Mesothelial cell of epicardium (in vitro differentiated cells): ENCODE results near the gene CACNA1C. TPM values are rescaled to one million over a fixed set of nuclear protein-coding genes. Genes with fewer than 3 reads are reported as not detected.

ENCODE experiments used
- DNase-seq, 2 experiments: peaks; one replicate each; pipeline ENCODE4 v3.0.0; 2021; ENCODE audit warnings: low spot score in 2 of 2; ENCODE audit not compliant: unreplicated experiment in 2 of 2
- H3K27ac Mint-ChIP-seq: 2 replicates; pipeline ENCODE4 v1.8.0; 2021; ENCODE audit warnings: mixed read lengths
- H3K27me3 Mint-ChIP-seq: 2 replicates; pipeline ENCODE4 v1.8.0; 2021; ENCODE audit warnings: low read depth, mixed read lengths
- H3K36me3 Mint-ChIP-seq: 2 replicates; pipeline ENCODE4 v1.8.0; 2021; ENCODE audit warnings: mixed read lengths
- H3K4me1 Mint-ChIP-seq: 2 replicates; pipeline ENCODE4 v1.8.0; 2021; ENCODE audit warnings: mixed read lengths
- H3K4me3 Mint-ChIP-seq: 2 replicates; pipeline ENCODE4 v1.8.0; 2021; ENCODE audit warnings: mild to moderate bottlenecking, moderate library complexity, mixed read lengths
- H3K9me3 Mint-ChIP-seq: 2 replicates; pipeline ENCODE4 v1.8.0; 2021; ENCODE audit warnings: mixed read lengths
- total RNA-seq: library from RNA; stranded (reverse); gene quantifications from 3 replicates; pipeline ENCODE4 v1.2.1, GENCODE V29; 2021
- TF ChIP-seq, protein P1 (sequence below): fragments of 200-600 bp; sonication (generic); IDR thresholded peaks from one replicate; pipeline ENCODE4 v1.5.0; 2021; ENCODE audit warnings: antibody characterized with exemption; ENCODE audit not compliant: unreplicated experiment

Gene CACNA1C
- total RNA-seq, 1 donor from 2014 or later: 33.6 TPM

- H3K4me3 Mint-ChIP-seq: no peak overlapping the region
- no peak overlapping the region for H3K27ac Mint-ChIP-seq
- no peak for DNase-seq
- no peaks in the 10 kb centered on the region for H3K9me3 Mint-ChIP-seq
- H3K36me3 Mint-ChIP-seq: no peaks in the 10 kb centered on the region
- TF ChIP-seq, protein P1, sequence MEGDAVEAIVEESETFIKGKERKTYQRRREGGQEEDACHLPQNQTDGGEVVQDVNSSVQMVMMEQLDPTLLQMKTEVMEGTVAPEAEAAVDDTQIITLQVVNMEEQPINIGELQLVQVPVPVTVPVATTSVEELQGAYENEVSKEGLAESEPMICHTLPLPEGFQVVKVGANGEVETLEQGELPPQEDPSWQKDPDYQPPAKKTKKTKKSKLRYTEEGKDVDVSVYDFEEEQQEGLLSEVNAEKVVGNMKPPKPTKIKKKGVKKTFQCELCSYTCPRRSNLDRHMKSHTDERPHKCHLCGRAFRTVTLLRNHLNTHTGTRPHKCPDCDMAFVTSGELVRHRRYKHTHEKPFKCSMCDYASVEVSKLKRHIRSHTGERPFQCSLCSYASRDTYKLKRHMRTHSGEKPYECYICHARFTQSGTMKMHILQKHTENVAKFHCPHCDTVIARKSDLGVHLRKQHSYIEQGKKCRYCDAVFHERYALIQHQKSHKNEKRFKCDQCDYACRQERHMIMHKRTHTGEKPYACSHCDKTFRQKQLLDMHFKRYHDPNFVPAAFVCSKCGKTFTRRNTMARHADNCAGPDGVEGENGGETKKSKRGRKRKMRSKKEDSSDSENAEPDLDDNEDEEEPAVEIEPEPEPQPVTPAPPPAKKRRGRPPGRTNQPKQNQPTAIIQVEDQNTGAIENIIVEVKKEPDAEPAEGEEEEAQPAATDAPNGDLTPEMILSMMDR: no peak
- H3K27me3 Mint-ChIP-seq: no peaks in the 10 kb centered on the region
- H3K4me1 Mint-ChIP-seq: peaks cover 16% of the 10 kb centered on the region
Observed at GRCh38 chr12:2391740-2392331, 339.0 kb downstream of the CACNA1C start.

GRCh38 chr12:2393016-2393415, 340.2 kb downstream of the CACNA1C start:
- DNase-seq: no peak
- TF ChIP-seq, protein P1: no peak
- Mint-ChIP-seq H3K4me3 (no peak overlapping the region), H3K36me3 (no peaks in the 10 kb centered on the region), H3K9me3 (no peaks in the 10 kb centered on the region), H3K27me3 (no peaks in the 10 kb centered on the region), H3K27ac (no peak overlapping the region), H3K4me1 (peaks cover 27% of the 10 kb centered on the region)

- no peak overlapping the region for H3K27ac Mint-ChIP-seq
- no peaks in the 10 kb centered on the region for H3K36me3 Mint-ChIP-seq
- H3K27me3 Mint-ChIP-seq: no peaks in the 10 kb centered on the region
- peaks cover under 1% of the 10 kb centered on the region for H3K9me3 Mint-ChIP-seq
- DNase-seq: no peak
- H3K4me1 Mint-ChIP-seq: peaks cover 31% of the 10 kb centered on the region
- TF ChIP-seq, protein P1: no peak
- H3K4me3 Mint-ChIP-seq: no peak overlapping the region
Observed at GRCh38 chr12:2393996-2394395, 341.2 kb downstream of the CACNA1C start.

- Mint-ChIP-seq H3K36me3 (no peaks in the 10 kb centered on the region), H3K4me1 (peaks cover 31% of the 10 kb centered on the region), H3K27me3 (no peaks in the 10 kb centered on the region), H3K27ac (peak overlapping the region; percentile 2), H3K4me3 (no peak overlapping the region), H3K9me3 (peaks cover 9% of the 10 kb centered on the region)
- DNase-seq: peak in 1 of 2 experiments; percentile 68
- TF ChIP-seq, protein P1: peak; percentile 86
Observed at GRCh38 chr12:2395354-2395977, 342.7 kb downstream of the CACNA1C start.

DNA sequence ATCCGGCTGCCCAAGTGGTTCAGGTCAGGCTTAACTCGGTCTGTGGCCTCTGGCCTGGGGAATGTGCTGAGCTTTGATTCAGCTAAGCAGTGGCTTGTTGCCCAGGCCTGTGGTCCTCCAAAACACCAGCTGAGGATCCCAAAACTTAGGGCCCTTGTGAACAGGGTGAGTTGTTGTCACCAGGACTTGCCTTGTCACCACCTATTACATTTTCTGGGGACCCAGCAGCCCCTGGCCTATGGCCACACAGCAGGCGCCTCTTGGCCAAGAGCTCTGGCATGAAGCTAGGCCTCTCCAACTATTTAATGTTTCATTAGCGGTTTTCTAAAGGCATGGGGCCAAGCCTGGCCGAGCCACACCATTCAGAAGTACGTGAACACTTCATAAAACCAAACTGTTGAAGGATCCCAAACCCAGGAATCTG, 343.7 kb downstream of the CACNA1C start:
- no peak overlapping the region for H3K4me3 Mint-ChIP-seq
- TF ChIP-seq, protein P1: no peak
- H3K36me3 Mint-ChIP-seq: no peaks in the 10 kb centered on the region
- no peak overlapping the region for H3K27ac Mint-ChIP-seq
- no peaks in the 10 kb centered on the region for H3K27me3 Mint-ChIP-seq
- no peak for DNase-seq
- H3K9me3 Mint-ChIP-seq: peaks cover 9% of the 10 kb centered on the region
- peaks cover 26% of the 10 kb centered on the region for H3K4me1 Mint-ChIP-seq
